Measurements from ENCODE around the gene XPNPEP1.

Gene XPNPEP1

DNA sequence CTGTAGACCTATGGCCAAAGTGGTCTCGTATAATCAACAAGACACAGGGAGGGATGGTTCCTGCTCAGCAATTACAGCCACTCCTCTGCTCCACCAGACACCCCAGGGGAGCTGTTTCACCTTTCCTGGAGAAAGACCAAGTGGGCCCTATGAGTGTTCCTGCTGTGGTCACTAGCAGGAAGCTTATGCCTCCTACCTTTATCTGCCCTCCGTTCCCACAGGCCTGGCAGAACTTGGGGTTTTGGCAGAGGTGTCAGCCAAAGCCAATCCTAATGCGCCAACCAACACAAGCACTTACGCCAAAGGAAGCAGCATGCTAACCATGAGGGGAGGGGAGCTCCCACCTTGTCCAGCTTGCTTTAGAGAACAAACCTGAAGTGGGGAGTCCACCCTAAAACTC is 31.2 kb downstream of the XPNPEP1 start:
- Histone ChIP-seq H3K4me3 (ENCODE audit: low read depth, low read length) (no peak overlapping the region), H3K27ac (ENCODE audit: low read depth, low read length) (no peak overlapping the region), H2AFZ (ENCODE audit: low read length, unreplicated experiment) (no peak overlapping the region), H3K36me3 (ENCODE audit: insufficient read depth, low read length) (peaks cover 11% of the 10 kb centered on the region), H3K79me2 (ENCODE audit: control insufficient read depth, insufficient read depth, low read length, unreplicated experiment) (peaks cover 11% of the 10 kb centered on the region), H3K4me1 (ENCODE audit: control insufficient read depth, insufficient read depth, low read length, unreplicated experiment) (peaks cover 63% of the 10 kb centered on the region), H3K27me3 (ENCODE audit: insufficient read depth, low read length) (no peaks in the 10 kb centered on the region)

GRCh38 chr10:109891105-109891504 is 32.2 kb downstream of the XPNPEP1 start:
- Histone ChIP-seq H3K4me1 (ENCODE audit: control insufficient read depth, insufficient read depth, low read length, unreplicated experiment) (peaks cover 65% of the 10 kb centered on the region), H3K27me3 (ENCODE audit: insufficient read depth, low read length) (no peaks in the 10 kb centered on the region), H2AFZ (ENCODE audit: low read length, unreplicated experiment) (no peak overlapping the region), H3K79me2 (ENCODE audit: control insufficient read depth, insufficient read depth, low read length, unreplicated experiment) (peaks cover 11% of the 10 kb centered on the region), H3K4me3 (ENCODE audit: low read depth, low read length) (no peak overlapping the region), H3K27ac (ENCODE audit: low read depth, low read length) (peak overlapping the region; percentile 16; the same call in 1 of the 2 replicates), H3K36me3 (ENCODE audit: insufficient read depth, low read length) (peaks cover 8% of the 10 kb centered on the region)

GRCh38 chr10:109889867-109890266 is 33.4 kb downstream of the XPNPEP1 start:
- peak overlapping the region; percentile 55 for H3K27ac ChIP-seq (ENCODE audit: low read depth, low read length)
- no peak overlapping the region for H3K4me3 ChIP-seq (ENCODE audit: low read depth, low read length)

GRCh38 chr10:109887776-109888175 is 35.5 kb downstream of the XPNPEP1 start:
- no peak overlapping the region for H3K4me3 ChIP-seq (ENCODE audit: low read depth, low read length)
- H3K79me2 ChIP-seq (ENCODE audit: control insufficient read depth, insufficient read depth, low read length, unreplicated experiment), result no peaks in the 10 kb centered on the region
- H2AFZ ChIP-seq (ENCODE audit: low read length, unreplicated experiment), result no peak overlapping the region
- no peak overlapping the region for H3K27ac ChIP-seq (ENCODE audit: low read depth, low read length)
- no peaks in the 10 kb centered on the region for H3K27me3 ChIP-seq (ENCODE audit: insufficient read depth, low read length)
- peaks cover 17% of the 10 kb centered on the region for H3K36me3 ChIP-seq (ENCODE audit: insufficient read depth, low read length)
- peaks cover 53% of the 10 kb centered on the region for H3K4me1 ChIP-seq (ENCODE audit: control insufficient read depth, insufficient read depth, low read length, unreplicated experiment)

More at GRCh38 chr10:109889867-109890266, 33.4 kb downstream of the XPNPEP1 start:
- no peak overlapping the region for H2AFZ ChIP-seq (ENCODE audit: low read length, unreplicated experiment)
- H3K79me2 ChIP-seq (ENCODE audit: control insufficient read depth, insufficient read depth, low read length, unreplicated experiment), result peaks cover 3% of the 10 kb centered on the region
- H3K4me1 ChIP-seq (ENCODE audit: control insufficient read depth, insufficient read depth, low read length, unreplicated experiment), result peaks cover 56% of the 10 kb centered on the region
- no peaks in the 10 kb centered on the region for H3K27me3 ChIP-seq (ENCODE audit: insufficient read depth, low read length)
- peaks cover 8% of the 10 kb centered on the region for H3K36me3 ChIP-seq (ENCODE audit: insufficient read depth, low read length)

- H3K79me2 ChIP-seq (ENCODE audit: control insufficient read depth, insufficient read depth, low read length, unreplicated experiment), result no peaks in the 10 kb centered on the region
- peaks cover 50% of the 10 kb centered on the region for H3K4me1 ChIP-seq (ENCODE audit: control insufficient read depth, insufficient read depth, low read length, unreplicated experiment)
- H3K27ac ChIP-seq (ENCODE audit: low read depth, low read length), result no peak overlapping the region
- peaks cover 17% of the 10 kb centered on the region for H3K36me3 ChIP-seq (ENCODE audit: insufficient read depth, low read length)
- no peaks in the 10 kb centered on the region for H3K27me3 ChIP-seq (ENCODE audit: insufficient read depth, low read length)
- H2AFZ ChIP-seq (ENCODE audit: low read length, unreplicated experiment), result no peak overlapping the region
- no peak overlapping the region for H3K4me3 ChIP-seq (ENCODE audit: low read depth, low read length)
These were observed 36.1 kb downstream of the XPNPEP1 start for GRCh38 chr10:109887243-109887642.

DNA sequence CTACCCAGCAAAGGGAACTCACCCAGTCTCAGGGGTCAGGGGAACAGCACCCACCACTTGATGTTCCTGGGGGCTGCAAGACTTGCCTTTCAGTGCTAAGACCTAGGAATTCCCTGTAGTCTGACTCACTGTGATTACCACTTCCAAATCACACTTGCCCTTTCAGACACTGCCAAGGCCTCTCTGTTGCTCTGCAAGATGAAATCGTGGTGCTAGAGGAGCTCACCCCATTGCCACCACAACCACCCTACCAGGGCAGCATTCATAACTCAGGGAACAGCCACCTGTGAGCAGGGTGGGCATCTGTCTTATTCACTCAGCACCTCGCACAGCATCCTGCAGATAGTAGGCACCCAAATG is 36.5 kb downstream of the XPNPEP1 start:
- Histone ChIP-seq H3K4me1 (ENCODE audit: control insufficient read depth, insufficient read depth, low read length, unreplicated experiment) (peaks cover 45% of the 10 kb centered on the region), H3K36me3 (ENCODE audit: insufficient read depth, low read length) (peaks cover 17% of the 10 kb centered on the region)

DNA sequence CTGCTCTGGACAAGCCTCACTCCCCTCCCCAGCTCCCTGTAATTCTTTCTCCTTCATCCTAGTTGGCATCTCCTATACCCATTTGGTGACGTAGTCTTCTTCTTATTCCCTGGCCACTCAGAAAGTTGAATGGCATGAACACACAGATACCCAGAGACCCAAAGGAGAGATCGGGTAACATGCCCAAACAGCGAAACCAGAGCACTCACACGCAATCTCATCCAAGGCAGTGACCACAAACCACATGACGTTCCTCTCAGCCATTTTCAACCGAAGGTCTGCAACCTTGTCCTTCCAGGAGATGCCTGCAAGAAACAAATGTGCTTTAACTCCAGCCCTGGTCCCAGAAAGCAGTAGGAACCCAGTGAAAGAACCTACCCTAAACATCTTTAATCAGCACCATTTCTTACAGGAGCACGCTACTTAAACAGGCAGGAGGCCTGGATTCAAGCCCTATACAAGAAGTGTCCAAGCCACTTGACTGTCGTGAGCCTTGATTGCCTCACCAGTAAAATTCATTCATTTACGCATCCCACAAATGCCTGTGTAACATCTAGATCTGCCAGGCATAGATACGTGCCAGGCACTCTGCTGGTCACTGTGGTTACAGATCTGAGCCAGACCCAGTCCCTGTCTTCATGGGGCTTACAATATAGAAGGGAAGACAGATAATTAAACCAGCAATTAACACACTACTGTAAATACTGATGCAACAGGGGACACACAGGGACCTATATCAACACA is 37.1 kb downstream of the XPNPEP1 start:
- Histone ChIP-seq H2AFZ (ENCODE audit: low read length, unreplicated experiment) (no peak overlapping the region), H3K27me3 (ENCODE audit: insufficient read depth, low read length) (no peaks in the 10 kb centered on the region), H3K79me2 (ENCODE audit: control insufficient read depth, insufficient read depth, low read length, unreplicated experiment) (no peaks in the 10 kb centered on the region), H3K36me3 (ENCODE audit: insufficient read depth, low read length) (peaks cover 17% of the 10 kb centered on the region), H3K4me3 (ENCODE audit: low read depth, low read length) (no peak overlapping the region), H3K4me1 (ENCODE audit: control insufficient read depth, insufficient read depth, low read length, unreplicated experiment) (peaks cover 39% of the 10 kb centered on the region), H3K27ac (ENCODE audit: low read depth, low read length) (peak overlapping the region; percentile 40; the same call in 1 of the 2 replicates)

More for the DNA sequence above, 36.5 kb downstream of the XPNPEP1 start:
- Histone ChIP-seq H3K79me2 (ENCODE audit: control insufficient read depth, insufficient read depth, low read length, unreplicated experiment) (no peaks in the 10 kb centered on the region), H3K27ac (ENCODE audit: low read depth, low read length) (peak overlapping the region; percentile 40; the same call in 1 of the 2 replicates), H3K27me3 (ENCODE audit: insufficient read depth, low read length) (no peaks in the 10 kb centered on the region), H3K4me3 (ENCODE audit: low read depth, low read length) (no peak overlapping the region), H2AFZ (ENCODE audit: low read length, unreplicated experiment) (no peak overlapping the region)

GRCh38 chr10:109883859-109884771 is 39.2 kb downstream of the XPNPEP1 start:
- H3K4me3 ChIP-seq (ENCODE audit: low read depth, low read length), result no peak overlapping the region
- no peaks in the 10 kb centered on the region for H3K27me3 ChIP-seq (ENCODE audit: insufficient read depth, low read length)
- H2AFZ ChIP-seq (ENCODE audit: low read length, unreplicated experiment), result no peak overlapping the region
- peak overlapping the region; percentile 49 for H3K27ac ChIP-seq (ENCODE audit: low read depth, low read length)
- peaks cover 16% of the 10 kb centered on the region for H3K36me3 ChIP-seq (ENCODE audit: insufficient read depth, low read length)
- H3K79me2 ChIP-seq (ENCODE audit: control insufficient read depth, insufficient read depth, low read length, unreplicated experiment), result no peaks in the 10 kb centered on the region
- H3K4me1 ChIP-seq (ENCODE audit: control insufficient read depth, insufficient read depth, low read length, unreplicated experiment), result peaks cover 19% of the 10 kb centered on the region

- no peak overlapping the region for H2AFZ ChIP-seq (ENCODE audit: low read length, unreplicated experiment)
- H3K36me3 ChIP-seq (ENCODE audit: insufficient read depth, low read length), result peaks cover 12% of the 10 kb centered on the region
- peaks cover 19% of the 10 kb centered on the region for H3K4me1 ChIP-seq (ENCODE audit: control insufficient read depth, insufficient read depth, low read length, unreplicated experiment)
- no peaks in the 10 kb centered on the region for H3K79me2 ChIP-seq (ENCODE audit: control insufficient read depth, insufficient read depth, low read length, unreplicated experiment)
- H3K27ac ChIP-seq (ENCODE audit: low read depth, low read length), result no peak overlapping the region
- no peak overlapping the region for H3K4me3 ChIP-seq (ENCODE audit: low read depth, low read length)
- no peaks in the 10 kb centered on the region for H3K27me3 ChIP-seq (ENCODE audit: insufficient read depth, low read length)
These were observed 40.9 kb downstream of the XPNPEP1 start for GRCh38 chr10:109882251-109883057.

DNA sequence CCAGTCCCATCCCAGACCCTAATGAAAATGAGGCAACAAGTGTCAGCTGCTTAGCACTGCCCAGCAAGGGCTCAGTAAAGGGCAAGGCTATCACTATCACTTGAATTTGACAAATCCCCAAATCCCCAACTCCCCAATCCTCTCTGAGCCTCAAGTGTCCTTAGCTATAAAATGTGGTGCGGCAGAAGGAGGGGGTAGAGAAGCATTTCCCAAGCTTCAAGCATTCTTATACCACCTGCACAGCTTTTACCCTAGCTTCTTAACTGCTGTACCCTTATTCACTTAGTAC is 41.6 kb downstream of the XPNPEP1 start:
- no peaks in the 10 kb centered on the region for H3K79me2 ChIP-seq (ENCODE audit: control insufficient read depth, insufficient read depth, low read length, unreplicated experiment)
- no peak overlapping the region for H2AFZ ChIP-seq (ENCODE audit: low read length, unreplicated experiment)
- H3K4me3 ChIP-seq (ENCODE audit: low read depth, low read length), result no peak overlapping the region
- peaks cover 12% of the 10 kb centered on the region for H3K36me3 ChIP-seq (ENCODE audit: insufficient read depth, low read length)
- no peak overlapping the region for H3K27ac ChIP-seq (ENCODE audit: low read depth, low read length)
- H3K4me1 ChIP-seq (ENCODE audit: control insufficient read depth, insufficient read depth, low read length, unreplicated experiment), result peaks cover 15% of the 10 kb centered on the region
- H3K27me3 ChIP-seq (ENCODE audit: insufficient read depth, low read length), result no peaks in the 10 kb centered on the region

Measured in ACC112 (cell line).